ENCODE data around the gene ROGDI.

Gene ROGDI

GRCh38 chr16:4776141-4776705, 26.2 kb downstream of the ROGDI start:
- Histone ChIP-seq H3K27me3 (no peaks in the 10 kb centered on the region), H3K27ac (no peak overlapping the region), H3K9me3 (no peaks in the 10 kb centered on the region), H3K4me3 (ENCODE audit: low read depth in 1 of 2, low read length in 1 of 2) (no peak overlapping the region), H3K4me1 (ENCODE audit: control insufficient read depth in 1 of 2, insufficient read depth in 1 of 2, low read depth in 1 of 2, low read length in 1 of 2) (peaks cover 11 to 17% of the 10 kb centered on the region in 2 experiments), H3K36me3 (no peaks in the 10 kb centered on the region)
- TF ChIP-seq, protein P1, sequence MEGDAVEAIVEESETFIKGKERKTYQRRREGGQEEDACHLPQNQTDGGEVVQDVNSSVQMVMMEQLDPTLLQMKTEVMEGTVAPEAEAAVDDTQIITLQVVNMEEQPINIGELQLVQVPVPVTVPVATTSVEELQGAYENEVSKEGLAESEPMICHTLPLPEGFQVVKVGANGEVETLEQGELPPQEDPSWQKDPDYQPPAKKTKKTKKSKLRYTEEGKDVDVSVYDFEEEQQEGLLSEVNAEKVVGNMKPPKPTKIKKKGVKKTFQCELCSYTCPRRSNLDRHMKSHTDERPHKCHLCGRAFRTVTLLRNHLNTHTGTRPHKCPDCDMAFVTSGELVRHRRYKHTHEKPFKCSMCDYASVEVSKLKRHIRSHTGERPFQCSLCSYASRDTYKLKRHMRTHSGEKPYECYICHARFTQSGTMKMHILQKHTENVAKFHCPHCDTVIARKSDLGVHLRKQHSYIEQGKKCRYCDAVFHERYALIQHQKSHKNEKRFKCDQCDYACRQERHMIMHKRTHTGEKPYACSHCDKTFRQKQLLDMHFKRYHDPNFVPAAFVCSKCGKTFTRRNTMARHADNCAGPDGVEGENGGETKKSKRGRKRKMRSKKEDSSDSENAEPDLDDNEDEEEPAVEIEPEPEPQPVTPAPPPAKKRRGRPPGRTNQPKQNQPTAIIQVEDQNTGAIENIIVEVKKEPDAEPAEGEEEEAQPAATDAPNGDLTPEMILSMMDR (IDR thresholded peaks at IDR 0.05) = no peak

DNA sequence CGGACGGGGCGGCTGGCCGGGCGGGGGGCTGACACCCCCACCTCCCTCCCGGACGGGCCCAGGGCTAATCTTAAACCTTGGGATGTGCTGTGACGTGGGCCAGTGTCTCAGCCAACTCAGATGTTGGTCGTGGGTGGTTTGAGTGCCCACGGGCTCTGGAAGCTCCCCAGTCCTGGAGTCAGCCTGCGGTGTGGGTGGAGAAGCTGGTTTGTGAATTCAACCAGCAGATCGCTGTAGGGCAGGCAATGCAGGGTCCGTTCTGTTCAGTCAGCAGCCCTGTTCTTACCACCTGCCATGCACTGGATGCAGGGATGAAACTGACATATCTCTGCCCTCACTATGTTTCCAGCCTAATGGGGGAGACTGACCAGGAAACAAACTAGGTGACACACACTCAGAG, 27.4 kb downstream of the ROGDI start:
- peaks cover 11% of the 10 kb centered on the region in 2 experiments for H3K4me1 ChIP-seq (ENCODE audit: control insufficient read depth in 1 of 2, insufficient read depth in 1 of 2, low read depth in 1 of 2, low read length in 1 of 2)
- H3K4me3 ChIP-seq (ENCODE audit: low read depth in 1 of 2, low read length in 1 of 2) = no peak overlapping the region
- H3K9me3 ChIP-seq = no peaks in the 10 kb centered on the region
- TF ChIP-seq, protein P1 (IDR thresholded peaks at IDR 0.05) = no peak
- no peak overlapping the region for H3K27ac ChIP-seq
- no peaks in the 10 kb centered on the region for H3K36me3 ChIP-seq
- no peaks in the 10 kb centered on the region for H3K27me3 ChIP-seq

DNA sequence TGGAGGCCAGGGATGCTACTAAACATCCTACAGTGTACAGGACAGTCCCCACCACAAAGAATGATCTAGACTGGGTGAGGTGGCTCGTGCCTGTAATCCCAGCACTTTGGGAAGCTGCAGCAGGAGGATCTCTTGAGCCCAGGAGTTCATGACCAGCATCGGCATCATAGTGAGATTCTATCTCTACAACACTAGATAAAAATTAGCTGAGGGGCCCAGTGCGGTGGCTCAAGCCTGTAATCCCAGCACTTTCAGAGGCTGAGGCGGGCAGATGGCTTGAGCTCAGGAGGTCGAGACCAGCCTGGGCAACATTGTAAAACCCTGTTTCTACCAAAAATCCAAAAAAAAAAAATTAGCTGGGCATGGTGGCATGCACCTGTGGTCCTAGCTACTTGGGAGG, 30.1 kb downstream of the ROGDI start:
- H3K4me3 ChIP-seq (ENCODE audit: low read depth in 1 of 2, low read length in 1 of 2) = no peak overlapping the region
- H3K4me1 ChIP-seq (ENCODE audit: control insufficient read depth in 1 of 2, insufficient read depth in 1 of 2, low read depth in 1 of 2, low read length in 1 of 2) = peaks cover 29 to 30% of the 10 kb centered on the region in 2 experiments
- TF ChIP-seq, protein P1 (IDR thresholded peaks at IDR 0.05) = no peak
- no peak overlapping the region for H3K27ac ChIP-seq
- no peaks in the 10 kb centered on the region for H3K36me3 ChIP-seq
- H3K9me3 ChIP-seq = no peaks in the 10 kb centered on the region
- H3K27me3 ChIP-seq = no peaks in the 10 kb centered on the region

DNA sequence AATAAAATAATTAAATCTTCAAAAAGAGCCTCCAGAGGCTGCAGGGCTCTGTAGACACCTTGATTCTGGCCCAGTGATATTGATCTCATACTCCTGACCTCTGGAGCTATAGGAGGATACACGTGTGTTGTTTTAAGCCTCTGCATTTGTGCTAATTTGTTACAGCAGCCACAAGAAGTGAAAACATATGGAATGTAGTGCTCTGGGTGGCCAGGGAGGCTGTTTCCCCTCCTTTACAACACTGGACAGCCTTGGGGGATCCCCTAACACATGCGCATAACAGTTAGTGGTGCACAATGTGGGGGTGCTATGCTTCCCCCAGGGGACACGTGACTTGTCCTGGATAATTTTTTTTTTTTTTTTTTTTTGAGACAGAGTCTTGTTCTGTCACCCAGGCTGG, 30.8 kb downstream of the ROGDI start:
- Histone ChIP-seq H3K27ac (no peak overlapping the region), H3K36me3 (no peaks in the 10 kb centered on the region), H3K4me1 (ENCODE audit: control insufficient read depth in 1 of 2, insufficient read depth in 1 of 2, low read depth in 1 of 2, low read length in 1 of 2) (peaks cover 34 to 35% of the 10 kb centered on the region in 2 experiments), H3K27me3 (no peaks in the 10 kb centered on the region), H3K4me3 (ENCODE audit: low read depth in 1 of 2, low read length in 1 of 2) (no peak overlapping the region), H3K9me3 (no peaks in the 10 kb centered on the region)
- TF ChIP-seq, protein P1 (IDR thresholded peaks at IDR 0.05) = no peak

DNA sequence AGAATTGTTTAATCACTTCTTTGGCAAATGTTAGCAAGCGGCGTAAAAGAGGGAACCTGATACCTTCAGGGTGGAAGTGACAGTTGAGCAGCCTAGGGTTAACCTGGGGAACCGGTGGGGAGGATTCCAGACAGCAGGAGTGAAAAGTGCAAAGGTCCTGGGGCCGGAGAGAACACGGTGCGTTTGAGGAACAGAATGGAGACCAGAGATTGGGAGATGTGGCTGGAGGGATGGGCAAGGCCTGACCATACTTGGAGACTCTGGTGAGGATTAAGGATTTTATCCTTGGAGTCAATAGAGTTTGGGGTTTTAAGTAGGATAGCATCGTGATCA, 33.2 kb downstream of the ROGDI start:
- H3K27me3 ChIP-seq = no peaks in the 10 kb centered on the region
- H3K9me3 ChIP-seq = no peaks in the 10 kb centered on the region
- H3K4me3 ChIP-seq (ENCODE audit: low read depth in 1 of 2, low read length in 1 of 2) = peak overlapping the region; percentile 80 to 97
- H3K4me1 ChIP-seq (ENCODE audit: control insufficient read depth in 1 of 2, insufficient read depth in 1 of 2, low read depth in 1 of 2, low read length in 1 of 2) = peaks cover 36% of the 10 kb centered on the region in 2 experiments
- H3K36me3 ChIP-seq = no peaks in the 10 kb centered on the region
- peak overlapping the region; percentile 49 for H3K27ac ChIP-seq
- TF ChIP-seq, protein P1 (IDR thresholded peaks at IDR 0.05) = no peak

All from neutrophil (primary cell).